ENCODE results near the gene GLYATL1B. TPM values are rescaled to one million over a fixed set of nuclear protein-coding genes. Genes with fewer than 3 reads are reported as not detected.
"Not testable (repeated sequence)": the region's sequence is repeated elsewhere in the genome, so short reads cannot be mapped to it uniquely, and the experiment has no call there.

The GLYATL1B gene
- total and polyA plus RNA-seq, 12 donors: not detected

DNA sequence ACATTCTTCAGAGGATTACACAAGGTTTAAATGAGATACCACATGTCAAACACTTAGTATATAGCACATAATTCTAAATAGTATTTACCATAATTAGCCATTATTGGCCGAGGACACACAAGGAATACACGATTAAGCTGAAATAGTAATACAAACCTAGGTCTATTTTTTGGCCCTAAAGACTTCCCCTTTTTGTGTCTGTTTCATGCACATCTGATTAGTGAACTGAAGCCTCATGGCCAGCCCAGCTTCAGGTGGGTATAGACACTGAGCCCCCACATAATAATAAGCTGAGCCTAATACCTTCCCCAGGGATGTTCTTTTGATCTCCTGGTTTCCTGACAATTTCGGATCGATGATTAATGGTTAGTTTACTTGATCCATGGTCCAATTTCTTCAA is 2.1 kb downstream of the GLYATL1B start:
- intact Hi-C loops (cut with DNase I): no loop called here
- H3K4me3 ChIP-seq: no peak overlapping the region
- no peak overlapping the region for H3K27ac ChIP-seq

GRCh38 chr11:59093576-59093975 is 7.5 kb downstream of the GLYATL1B start:
- DNase-seq; H3K27ac ChIP-seq; H3K9me3 ChIP-seq (replicated peaks in 1 of 3); H3K4me3 ChIP-seq; H3K4me1 ChIP-seq (replicated peaks in 1 of 2); H3K36me3 ChIP-seq (replicated peaks in 1 of 2); H3K27me3 ChIP-seq; intact Hi-C loops (cut with DNase I): not testable (repeated sequence)

More for the DNA sequence above, 2.1 kb downstream of the GLYATL1B start:
- no peak for TF ChIP-seq POLR2A (IDR thresholded peaks at IDR 0.05)
- no peak for DNase-seq
- WGBS, 4 donors: 88 to 90% (median 88%) methylated on average over 4 of the region's 4 CpGs
- Histone ChIP-seq H3K27me3 (no peaks in the 10 kb centered on the region), H3K9me3 (replicated peaks in 1 of 3) (no peaks in the 10 kb centered on the region), H3K36me3 (replicated peaks in 1 of 2) (no peaks in the 10 kb centered on the region), H3K4me1 (replicated peaks in 1 of 2) (no peaks in the 10 kb centered on the region)

DNA sequence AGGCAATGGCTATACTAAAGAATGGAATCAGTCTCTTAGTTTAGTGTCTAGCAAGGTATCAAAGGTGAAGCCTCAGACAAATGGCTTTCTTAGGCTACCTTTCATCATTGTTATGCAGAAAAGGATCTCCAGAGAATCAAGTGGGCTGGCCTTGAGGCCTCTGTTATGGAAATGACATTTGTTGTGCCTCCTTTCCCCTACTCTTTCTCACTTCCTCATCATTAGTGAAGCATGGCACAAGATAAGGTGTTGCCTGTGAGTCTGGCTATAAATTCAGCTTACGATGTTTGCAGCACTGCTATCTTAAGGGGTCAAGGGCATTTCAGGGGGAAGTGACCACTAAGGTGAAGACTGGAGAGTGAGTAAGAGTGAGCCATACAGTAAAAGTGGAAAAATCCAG is 9.1 kb downstream of the GLYATL1B start:
- H3K4me1 ChIP-seq (replicated peaks in 1 of 2); H3K4me3 ChIP-seq; H3K9me3 ChIP-seq (replicated peaks in 1 of 3); DNase-seq; H3K36me3 ChIP-seq (replicated peaks in 1 of 2); H3K27ac ChIP-seq; H3K27me3 ChIP-seq: not testable (repeated sequence)
- 8 to 32% (median 22%) methylated on average over 1 of the region's 1 CpG for WGBS, 4 donors
- intact Hi-C loops (cut with DNase I): loop anchor here in 1 of 2 donors (5.0 kb wide), 1 partner anchor 42 kb away; no protein-coding TSS in a partner anchor

DNA sequence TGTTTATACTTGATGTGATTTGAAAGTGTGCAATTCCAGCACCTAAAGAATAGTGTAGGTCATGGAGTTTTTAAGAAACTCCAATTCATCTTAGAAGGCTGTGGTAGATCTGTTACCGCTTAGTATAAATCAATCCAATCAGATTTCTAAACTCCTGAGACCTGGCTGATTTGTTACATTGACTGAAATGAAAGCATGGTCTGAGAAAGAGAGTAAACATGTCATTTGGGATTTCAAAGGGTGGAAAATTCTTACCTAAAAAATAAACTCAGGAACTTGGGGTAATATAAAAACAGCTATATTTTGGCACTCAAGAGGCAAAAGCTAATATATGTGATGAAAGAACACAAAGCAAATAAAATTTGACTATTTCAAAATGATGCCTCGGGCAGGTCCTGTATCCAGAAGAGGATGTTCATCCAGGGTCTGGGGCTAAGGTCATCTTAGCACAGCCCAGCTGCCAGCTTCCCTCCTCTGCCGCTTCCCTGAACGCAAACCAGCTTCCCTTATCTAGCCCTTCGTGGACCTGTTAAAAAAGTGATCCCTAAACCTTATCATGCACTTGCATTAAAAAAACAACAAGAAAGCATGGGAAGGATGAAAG is 10.0 kb downstream of the GLYATL1B start:
- H3K9me3 ChIP-seq (replicated peaks in 1 of 3); H3K36me3 ChIP-seq (replicated peaks in 1 of 2); H3K4me3 ChIP-seq; H3K27ac ChIP-seq; DNase-seq; H3K4me1 ChIP-seq (replicated peaks in 1 of 2); H3K27me3 ChIP-seq: not testable (repeated sequence)
- intact Hi-C loops (cut with DNase I): loop anchor here in 1 of 2 donors (5.0 kb wide), 1 partner anchor 41 kb away; no protein-coding TSS in a partner anchor
- 73 to 82% (median 77%) methylated on average over 5 of the region's 5 CpGs for WGBS, 4 donors

DNA sequence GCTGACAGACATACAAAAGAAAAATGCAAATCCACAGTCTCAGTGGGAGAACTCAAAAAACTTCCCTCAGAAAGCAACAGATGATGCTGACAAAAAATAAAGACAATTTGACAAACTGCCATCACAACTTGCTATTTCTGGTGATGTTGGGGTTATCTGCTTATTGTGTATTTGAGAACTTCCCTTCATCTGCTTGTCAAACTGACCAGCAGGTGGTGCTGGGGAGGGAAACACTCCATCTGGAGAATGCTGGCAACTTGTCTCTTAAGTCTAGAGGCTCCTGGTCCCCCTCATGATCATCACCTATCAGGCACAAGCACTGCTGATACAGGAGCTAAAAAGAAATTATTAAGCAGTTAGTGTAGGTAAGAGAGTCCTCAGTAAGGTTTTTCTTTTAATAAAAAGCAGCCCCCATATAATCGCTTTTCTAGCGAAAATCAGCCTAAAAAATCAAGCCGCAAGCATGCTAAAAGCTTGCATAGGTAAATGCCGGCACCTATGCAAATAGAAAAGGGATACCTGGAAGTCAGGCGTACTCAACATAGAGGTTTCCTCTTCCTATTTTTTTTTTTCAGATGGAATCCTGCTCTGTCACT is 11.1 kb downstream of the GLYATL1B start:
- TF ChIP-seq, protein P1, sequence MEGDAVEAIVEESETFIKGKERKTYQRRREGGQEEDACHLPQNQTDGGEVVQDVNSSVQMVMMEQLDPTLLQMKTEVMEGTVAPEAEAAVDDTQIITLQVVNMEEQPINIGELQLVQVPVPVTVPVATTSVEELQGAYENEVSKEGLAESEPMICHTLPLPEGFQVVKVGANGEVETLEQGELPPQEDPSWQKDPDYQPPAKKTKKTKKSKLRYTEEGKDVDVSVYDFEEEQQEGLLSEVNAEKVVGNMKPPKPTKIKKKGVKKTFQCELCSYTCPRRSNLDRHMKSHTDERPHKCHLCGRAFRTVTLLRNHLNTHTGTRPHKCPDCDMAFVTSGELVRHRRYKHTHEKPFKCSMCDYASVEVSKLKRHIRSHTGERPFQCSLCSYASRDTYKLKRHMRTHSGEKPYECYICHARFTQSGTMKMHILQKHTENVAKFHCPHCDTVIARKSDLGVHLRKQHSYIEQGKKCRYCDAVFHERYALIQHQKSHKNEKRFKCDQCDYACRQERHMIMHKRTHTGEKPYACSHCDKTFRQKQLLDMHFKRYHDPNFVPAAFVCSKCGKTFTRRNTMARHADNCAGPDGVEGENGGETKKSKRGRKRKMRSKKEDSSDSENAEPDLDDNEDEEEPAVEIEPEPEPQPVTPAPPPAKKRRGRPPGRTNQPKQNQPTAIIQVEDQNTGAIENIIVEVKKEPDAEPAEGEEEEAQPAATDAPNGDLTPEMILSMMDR (IDR thresholded peaks at IDR 0.05): peak; percentile 44 to 71 (median 60)
- TF ChIP-seq POLR2A (IDR thresholded peaks at IDR 0.05): no peak
- WGBS, 4 donors: 88 to 92% (median 88%) methylated on average over 5 of the region's 5 CpGs
- Histone ChIP-seq H3K27ac (no peak overlapping the region), H3K4me3 (no peak overlapping the region), H3K4me1 (replicated peaks in 1 of 2) (peaks cover 5 to 10% of the 10 kb centered on the region in 2 donors), H3K9me3 (replicated peaks in 1 of 3) (no peaks in the 10 kb centered on the region), H3K36me3 (replicated peaks in 1 of 2) (no peaks in the 10 kb centered on the region), H3K27me3 (no peaks in the 10 kb centered on the region)
- intact Hi-C loops (cut with DNase I): loop anchor here in 1 of 2 donors (5.0 kb wide), 1 partner anchor 40 kb away; no protein-coding TSS in a partner anchor
- DNase-seq: peak; percentile 50 to 86 (median 64)

GRCh38 chr11:59097938-59098337 is 11.8 kb downstream of the GLYATL1B start:
- H3K4me3 ChIP-seq: not testable (repeated sequence)

More at GRCh38 chr11:59097938-59098337, 11.8 kb downstream of the GLYATL1B start:
- not testable (repeated sequence) for H3K27ac ChIP-seq; H3K27me3 ChIP-seq; H3K36me3 ChIP-seq (replicated peaks in 1 of 2); DNase-seq; H3K9me3 ChIP-seq (replicated peaks in 1 of 3)
- H3K4me1 ChIP-seq (replicated peaks in 1 of 2): peaks cover 7 to 12% of the 10 kb centered on the region in 2 donors
- intact Hi-C loops (cut with DNase I): loop anchor here in 1 of 2 donors (5.0 kb wide), 1 partner anchor 39 kb away; no protein-coding TSS in a partner anchor
- 78 to 85% (median 80%) methylated on average over 8 of the region's 8 CpGs for WGBS, 4 donors
